Measurements from ENCODE around the gene CETP. TPM values are rescaled to one million over a fixed set of nuclear protein-coding genes. Genes with fewer than 3 reads are reported as not detected.

The CETP gene
- total and polyA plus RNA-seq, 9 donors: 0.13 to 1.3 (median 0.20) TPM; not detected in 4

GRCh38 chr16:57025941-57026777 is 64.4 kb downstream of the CETP start:
- Histone ChIP-seq H3K4me1 (ENCODE audit: insufficient read depth) (no peaks in the 10 kb centered on the region), H3K4me3 (no peak overlapping the region), H3K9me3 (no peaks in the 10 kb centered on the region), H3K27ac (no peak overlapping the region), H3K36me3 (no peaks in the 10 kb centered on the region), H3K27me3 (no peaks in the 10 kb centered on the region)
- WGBS, 3 donors: 92 to 93% (median 92%) methylated on average over 21 of the region's 21 CpGs
- no peak for TF ChIP-seq POLR2A (IDR thresholded peaks at IDR 0.05)
- no peak for TF ChIP-seq CTCF (IDR thresholded peaks at IDR 0.05)
- no peak for TF ChIP-seq EP300 (IDR thresholded peaks at IDR 0.05)
- no peak for DNase-seq
- intact Hi-C loops (cut with DNase I): no loop called here

DNA sequence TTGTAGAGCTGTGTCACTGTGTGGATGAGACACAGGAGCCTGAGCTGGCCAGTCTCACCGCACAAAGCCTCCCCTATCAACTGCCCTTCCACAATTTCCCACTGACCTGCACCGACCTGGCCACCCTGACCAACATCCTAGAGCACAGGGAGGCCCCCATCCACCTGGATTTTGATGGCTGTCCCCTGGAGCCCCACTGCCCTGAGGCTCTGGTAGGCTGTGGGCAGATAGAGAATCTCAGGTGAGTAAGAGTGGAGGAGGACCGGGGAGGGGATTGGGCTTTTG is 65.0 kb downstream of the CETP start:
- Histone ChIP-seq H3K27ac (no peak overlapping the region), H3K27me3 (no peaks in the 10 kb centered on the region), H3K4me3 (no peak overlapping the region), H3K36me3 (no peaks in the 10 kb centered on the region), H3K4me1 (ENCODE audit: insufficient read depth) (no peaks in the 10 kb centered on the region), H3K9me3 (no peaks in the 10 kb centered on the region)
- TF ChIP-seq EP300 (IDR thresholded peaks at IDR 0.05) (no peak), CTCF (IDR thresholded peaks at IDR 0.05) (no peak), POLR2A (IDR thresholded peaks at IDR 0.05) (no peak)
- 80 to 87% (median 86%) methylated on average over 3 of the region's 3 CpGs for WGBS, 3 donors
- DNase-seq: no peak
- intact Hi-C loops (cut with DNase I): no loop called here

DNA sequence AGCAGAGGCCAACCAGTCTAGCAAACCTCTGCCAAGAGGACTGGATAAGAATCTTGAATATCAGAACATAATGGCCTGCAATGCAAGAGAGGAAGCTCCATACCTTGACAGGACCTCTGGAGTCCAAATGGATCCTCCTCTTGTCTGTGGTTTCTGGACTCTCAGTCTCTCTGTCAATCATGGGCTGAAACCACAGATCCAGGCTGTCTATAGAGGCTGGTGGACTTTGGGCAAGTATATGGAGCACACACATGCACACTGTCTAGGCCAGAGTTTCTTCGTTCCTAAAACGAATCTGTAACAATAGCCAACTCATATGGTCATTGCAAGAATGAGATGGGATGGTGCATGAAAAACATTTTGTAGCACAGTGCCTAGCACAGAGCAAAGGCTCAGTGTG is 65.3 kb downstream of the CETP start:
- TF ChIP-seq POLR2A (IDR thresholded peaks at IDR 0.05): no peak
- no peak for TF ChIP-seq CTCF (IDR thresholded peaks at IDR 0.05)
- TF ChIP-seq EP300 (IDR thresholded peaks at IDR 0.05): no peak
- no peaks in the 10 kb centered on the region for H3K36me3 ChIP-seq
- DNase-seq: no peak
- intact Hi-C loops (cut with DNase I): no loop called here
- no peaks in the 10 kb centered on the region for H3K9me3 ChIP-seq
- H3K27me3 ChIP-seq: no peaks in the 10 kb centered on the region
- H3K27ac ChIP-seq: no peak overlapping the region
- 88 to 97% (median 93%) methylated on average over 2 of the region's 2 CpGs for WGBS, 3 donors
- no peak overlapping the region for H3K4me3 ChIP-seq
- no peaks in the 10 kb centered on the region for H3K4me1 ChIP-seq (ENCODE audit: insufficient read depth)

DNA sequence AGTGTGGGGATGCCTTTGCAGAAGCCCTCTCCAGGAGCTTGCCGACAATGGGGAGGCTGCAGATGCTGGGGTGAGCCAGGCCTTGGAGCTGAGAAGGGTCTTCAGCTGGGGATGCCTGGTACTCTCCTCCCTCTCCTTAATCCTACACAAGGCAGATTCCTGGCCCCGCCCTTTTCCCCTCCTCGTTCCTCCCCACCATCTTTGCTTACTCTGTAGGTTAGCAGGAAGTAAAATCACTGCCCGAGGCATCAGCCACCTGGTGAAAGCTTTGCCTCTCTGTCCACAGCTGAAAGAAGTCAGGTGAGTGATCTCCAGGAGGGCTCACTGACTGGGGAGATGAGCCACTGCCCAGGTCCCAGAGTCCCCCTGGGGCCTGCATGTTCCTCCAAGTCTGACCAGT is 66.3 kb downstream of the CETP start:
- H3K36me3 ChIP-seq: no peaks in the 10 kb centered on the region
- intact Hi-C loops (cut with DNase I): no loop called here
- H3K4me3 ChIP-seq: no peak overlapping the region
- no peaks in the 10 kb centered on the region for H3K27me3 ChIP-seq
- H3K9me3 ChIP-seq: no peaks in the 10 kb centered on the region
- TF ChIP-seq CTCF (IDR thresholded peaks at IDR 0.05) (no peak), POLR2A (IDR thresholded peaks at IDR 0.05) (no peak), EP300 (IDR thresholded peaks at IDR 0.05) (no peak)
- no peaks in the 10 kb centered on the region for H3K4me1 ChIP-seq (ENCODE audit: insufficient read depth)
- WGBS, 3 donors: 62 to 77% (median 69%) methylated on average over 4 of the region's 4 CpGs
- H3K27ac ChIP-seq: no peak overlapping the region
- DNase-seq: no peak
